Body of pancreas (tissue), 4 donors: ENCODE results near the gene CCR2. TPM values are rescaled to one million over a fixed set of nuclear protein-coding genes. Genes with fewer than 3 reads are reported as not detected.

ENCODE experiments used
- ATAC-seq: fragments of 150-250 bp; one replicate; pipeline ENCODE4 v1.9.1; 2016
- DNase-seq, 4 donors: peaks; one replicate each; pipeline ENCODE4 v3.0.0-alpha.2; 2019
- H3K27ac ChIP-seq, 4 donors: fragments of 200-600 bp; sonication (generic); 1 replicate in 3 of 4; 2 replicates in 1 of 4; pipeline versions ENCODE4 v1.5.1 to v1.6.1; 2016 to 2019; ENCODE audit warnings: mild to moderate bottlenecking in 1 of 4, mixed read lengths in 1 of 4, moderate library complexity in 1 of 4
- H3K27me3 ChIP-seq, 2 donors: fragments of 200-600 bp; sonication (generic); one replicate each; pipeline ENCODE4 v1.6.0; 2016; ENCODE audit warnings: mild to moderate bottlenecking in 1 of 2
- H3K36me3 ChIP-seq, 2 donors: fragments of 200-600 bp; sonication (generic); replicated peaks in 1 of 2; 2 replicates each; pipeline ENCODE4 v1.5.1; 2016; ENCODE audit warnings: low read depth in 2 of 2; ENCODE audit not compliant: insufficient read depth in 1 of 2
- H3K4me1 ChIP-seq: fragments of 200-600 bp; sonication (generic); one replicate; pipeline ENCODE4 v1.6.0; 2016
- H3K4me3 ChIP-seq, 2 donors: fragments of 200-600 bp; sonication (generic); 1 replicate in 1 of 2; 2 replicates in 1 of 2; pipeline ENCODE4 v1.5.1; 2016 to 2019
- H3K9me3 ChIP-seq, 3 donors: fragments of 200-600 bp; sonication (generic); 1 replicate in 2 of 3; 2 replicates in 1 of 3; pipeline ENCODE4 v1.5.1; 2016
- POLR2A ChIP-seq, 3 donors: fragments of 450-650 bp; IDR thresholded peaks; one replicate each; pipeline ENCODE4 v1.6.1; 2016; ENCODE audit warnings: antibody characterized with exemption in 3 of 3, mild to moderate bottlenecking in 2 of 3
- WGBS, 2 donors: methylation state at CpG; one replicate each; pipeline ENCODE4 v1.1.5; 2017; 5-methylcytosine and 5-hydroxymethylcytosine counted together
- intact Hi-C: fragments of 100-400 bp; cut with DNase I; formaldehyde crosslinking; loops from one replicate; pipeline ENCODE4 v1.15.1; 2023
- total RNA-seq, 2 donors: library from RNA; depleted of rRNA; stranded (reverse); fragments of >200 nt; gene quantifications; one replicate each; pipeline ENCODE4 v1.1.0, GENCODE V29; 2016
- TF ChIP-seq, protein P1 (sequence below), 7 experiments: fragments of 450-650 bp in 4 of 7; fragments of 200-600 bp in 3 of 7; sonication (generic) in 3 of 7; IDR thresholded peaks; one replicate each; pipeline ENCODE4 v1.5.1; 2016 to 2019; ENCODE audit warnings: antibody characterized with exemption in 7 of 7

Gene CCR2
- total RNA-seq, 2 donors from 2014 or later = 1.8 to 7.9 TPM

DNA sequence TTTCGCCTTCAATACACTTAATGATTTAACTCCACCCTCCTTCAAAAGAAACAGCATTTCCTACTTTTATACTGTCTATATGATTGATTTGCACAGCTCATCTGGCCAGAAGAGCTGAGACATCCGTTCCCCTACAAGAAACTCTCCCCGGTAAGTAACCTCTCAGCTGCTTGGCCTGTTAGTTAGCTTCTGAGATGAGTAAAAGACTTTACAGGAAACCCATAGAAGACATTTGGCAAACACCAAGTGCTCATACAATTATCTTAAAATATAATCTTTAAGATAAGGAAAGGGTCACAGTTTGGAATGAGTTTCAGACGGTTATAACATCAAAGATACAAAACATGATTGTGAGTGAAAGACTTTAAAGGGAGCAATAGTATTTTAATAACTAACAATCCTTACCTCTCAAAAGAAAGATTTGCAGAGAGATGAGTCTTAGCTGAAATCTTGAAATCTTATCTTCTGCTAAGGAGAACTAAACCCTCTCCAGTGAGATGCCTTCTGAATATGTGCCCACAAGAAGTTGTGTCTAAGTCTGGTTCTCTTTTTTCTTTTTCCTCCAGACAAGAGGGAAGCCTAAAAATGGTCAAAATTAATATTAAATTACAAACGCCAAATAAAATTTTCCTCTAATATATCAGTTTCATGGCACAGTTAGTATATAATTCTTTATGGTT is 17.1 kb downstream of the CCR2 start, which contains the start of gene CCR5:
Gene CCR5 (plus strand): TSS at position 108 of the 680 bp plus-strand sequence. CDS start 1,957 bp downstream, outside the sequence.
- intact Hi-C loops = no loop called here
- peak within 1 kb of the TSS in 1 of 4 donors; percentile 20 for H3K27ac ChIP-seq
- 38 to 45% methylated on average over 5 of the region's 5 CpGs for WGBS, 2 donors
- ATAC-seq (no peak), DNase-seq (no peak)
- no peak for TF ChIP-seq POLR2A (IDR thresholded peaks at IDR 0.05)
- TF ChIP-seq, protein P1, sequence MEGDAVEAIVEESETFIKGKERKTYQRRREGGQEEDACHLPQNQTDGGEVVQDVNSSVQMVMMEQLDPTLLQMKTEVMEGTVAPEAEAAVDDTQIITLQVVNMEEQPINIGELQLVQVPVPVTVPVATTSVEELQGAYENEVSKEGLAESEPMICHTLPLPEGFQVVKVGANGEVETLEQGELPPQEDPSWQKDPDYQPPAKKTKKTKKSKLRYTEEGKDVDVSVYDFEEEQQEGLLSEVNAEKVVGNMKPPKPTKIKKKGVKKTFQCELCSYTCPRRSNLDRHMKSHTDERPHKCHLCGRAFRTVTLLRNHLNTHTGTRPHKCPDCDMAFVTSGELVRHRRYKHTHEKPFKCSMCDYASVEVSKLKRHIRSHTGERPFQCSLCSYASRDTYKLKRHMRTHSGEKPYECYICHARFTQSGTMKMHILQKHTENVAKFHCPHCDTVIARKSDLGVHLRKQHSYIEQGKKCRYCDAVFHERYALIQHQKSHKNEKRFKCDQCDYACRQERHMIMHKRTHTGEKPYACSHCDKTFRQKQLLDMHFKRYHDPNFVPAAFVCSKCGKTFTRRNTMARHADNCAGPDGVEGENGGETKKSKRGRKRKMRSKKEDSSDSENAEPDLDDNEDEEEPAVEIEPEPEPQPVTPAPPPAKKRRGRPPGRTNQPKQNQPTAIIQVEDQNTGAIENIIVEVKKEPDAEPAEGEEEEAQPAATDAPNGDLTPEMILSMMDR (IDR thresholded peaks at IDR 0.05) = no peak
- no peaks in the 10 kb centered on the region for H3K27me3 ChIP-seq
- H3K4me1 ChIP-seq = no peaks in the 10 kb centered on the region
- no peaks in the 10 kb centered on the region for H3K9me3 ChIP-seq
- no peak within 1 kb of the TSS for H3K4me3 ChIP-seq
- no peaks in the 10 kb centered on the region for H3K36me3 ChIP-seq

DNA sequence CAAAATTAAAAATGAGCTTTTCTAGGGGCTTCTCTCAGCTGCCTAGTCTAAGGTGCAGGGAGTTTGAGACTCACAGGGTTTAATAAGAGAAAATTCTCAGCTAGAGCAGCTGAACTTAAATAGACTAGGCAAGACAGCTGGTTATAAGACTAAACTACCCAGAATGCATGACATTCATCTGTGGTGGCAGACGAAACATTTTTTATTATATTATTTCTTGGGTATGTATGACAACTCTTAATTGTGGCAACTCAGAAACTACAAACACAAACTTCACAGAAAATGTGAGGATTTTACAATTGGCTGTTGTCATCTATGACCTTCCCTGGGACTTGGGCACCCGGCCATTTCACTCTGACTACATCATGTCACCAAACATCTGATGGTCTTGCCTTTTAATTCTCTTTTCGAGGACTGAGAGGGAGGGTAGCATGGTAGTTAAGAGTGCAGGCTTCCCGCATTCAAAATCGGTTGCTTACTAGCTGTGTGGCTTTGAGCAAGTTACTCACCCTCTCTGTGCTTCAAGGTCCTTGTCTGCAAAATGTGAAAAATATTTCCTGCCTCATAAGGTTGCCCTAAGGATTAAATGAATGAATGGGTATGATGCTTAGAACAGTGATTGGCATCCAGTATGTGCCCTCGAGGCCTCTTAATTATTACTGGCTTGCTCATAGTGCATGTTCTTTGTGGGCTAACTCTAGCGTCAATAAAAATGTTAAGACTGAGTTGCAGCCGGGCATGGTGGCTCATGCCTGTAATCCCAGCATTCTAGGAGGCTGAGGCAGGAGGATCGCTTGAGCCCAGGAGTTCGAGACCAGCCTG is 17.8 kb downstream of the CCR2 start:
- Histone ChIP-seq H3K36me3 (no peaks in the 10 kb centered on the region), H3K27me3 (no peaks in the 10 kb centered on the region), H3K4me3 (no peak overlapping the region), H3K4me1 (no peaks in the 10 kb centered on the region), H3K27ac (no peak overlapping the region), H3K9me3 (no peaks in the 10 kb centered on the region)
- TF ChIP-seq POLR2A (IDR thresholded peaks at IDR 0.05) = no peak
- TF ChIP-seq, protein P1 (IDR thresholded peaks at IDR 0.05) = no peak
- intact Hi-C loops = no loop called here
- no peak for ATAC-seq
- no peak for DNase-seq
- WGBS, 2 donors = 53 to 59% methylated on average over 10 of the region's 10 CpGs

DNA sequence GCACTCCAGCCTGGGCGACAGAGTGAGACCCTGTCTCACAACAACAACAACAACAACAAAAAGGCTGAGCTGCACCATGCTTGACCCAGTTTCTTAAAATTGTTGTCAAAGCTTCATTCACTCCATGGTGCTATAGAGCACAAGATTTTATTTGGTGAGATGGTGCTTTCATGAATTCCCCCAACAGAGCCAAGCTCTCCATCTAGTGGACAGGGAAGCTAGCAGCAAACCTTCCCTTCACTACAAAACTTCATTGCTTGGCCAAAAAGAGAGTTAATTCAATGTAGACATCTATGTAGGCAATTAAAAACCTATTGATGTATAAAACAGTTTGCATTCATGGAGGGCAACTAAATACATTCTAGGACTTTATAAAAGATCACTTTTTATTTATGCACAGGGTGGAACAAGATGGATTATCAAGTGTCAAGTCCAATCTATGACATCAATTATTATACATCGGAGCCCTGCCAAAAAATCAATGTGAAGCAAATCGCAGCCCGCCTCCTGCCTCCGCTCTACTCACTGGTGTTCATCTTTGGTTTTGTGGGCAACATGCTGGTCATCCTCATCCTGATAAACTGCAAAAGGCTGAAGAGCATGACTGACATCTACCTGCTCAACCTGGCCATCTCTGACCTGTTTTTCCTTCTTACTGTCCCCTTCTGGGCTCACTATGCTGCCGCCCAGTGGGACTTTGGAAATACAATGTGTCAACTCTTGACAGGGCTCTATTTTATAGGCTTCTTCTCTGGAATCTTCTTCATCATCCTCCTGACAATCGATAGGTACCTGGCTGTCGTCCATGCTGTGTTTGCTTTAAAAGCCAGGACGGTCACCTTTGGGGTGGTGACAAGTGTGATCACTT is 18.8 kb downstream of the CCR2 start:
- intact Hi-C loops = no loop called here
- 55 to 59% methylated on average over 9 of the region's 9 CpGs for WGBS, 2 donors
- Histone ChIP-seq H3K36me3 (no peaks in the 10 kb centered on the region), H3K27me3 (no peaks in the 10 kb centered on the region), H3K9me3 (no peaks in the 10 kb centered on the region), H3K4me3 (no peak overlapping the region), H3K4me1 (no peaks in the 10 kb centered on the region), H3K27ac (no peak overlapping the region)
- DNase-seq (no peak), ATAC-seq (no peak)
- no peak for TF ChIP-seq POLR2A (IDR thresholded peaks at IDR 0.05)
- TF ChIP-seq, protein P1 (IDR thresholded peaks at IDR 0.05) = peak in 4 of 7 experiments; percentile 24 to 38 (median 25)

DNA sequence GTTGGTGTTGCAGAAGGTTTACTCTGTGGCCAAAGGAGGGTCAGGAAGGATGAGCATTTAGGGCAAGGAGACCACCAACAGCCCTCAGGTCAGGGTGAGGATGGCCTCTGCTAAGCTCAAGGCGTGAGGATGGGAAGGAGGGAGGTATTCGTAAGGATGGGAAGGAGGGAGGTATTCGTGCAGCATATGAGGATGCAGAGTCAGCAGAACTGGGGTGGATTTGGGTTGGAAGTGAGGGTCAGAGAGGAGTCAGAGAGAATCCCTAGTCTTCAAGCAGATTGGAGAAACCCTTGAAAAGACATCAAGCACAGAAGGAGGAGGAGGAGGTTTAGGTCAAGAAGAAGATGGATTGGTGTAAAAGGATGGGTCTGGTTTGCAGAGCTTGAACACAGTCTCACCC is 20.8 kb downstream of the CCR2 start:
- Histone ChIP-seq H3K27ac (no peak overlapping the region), H3K4me3 (no peak overlapping the region), H3K27me3 (no peaks in the 10 kb centered on the region), H3K9me3 (no peaks in the 10 kb centered on the region), H3K36me3 (no peaks in the 10 kb centered on the region), H3K4me1 (no peaks in the 10 kb centered on the region)
- DNase-seq (no peak), ATAC-seq (no peak)
- intact Hi-C loops = no loop called here
- no peak for TF ChIP-seq POLR2A (IDR thresholded peaks at IDR 0.05)
- TF ChIP-seq, protein P1 (IDR thresholded peaks at IDR 0.05) = no peak
- WGBS, 2 donors = 73 to 80% methylated on average over 3 of the region's 3 CpGs
